Measurements from ENCODE around the gene RTF2.

RTF2 gene

DNA sequence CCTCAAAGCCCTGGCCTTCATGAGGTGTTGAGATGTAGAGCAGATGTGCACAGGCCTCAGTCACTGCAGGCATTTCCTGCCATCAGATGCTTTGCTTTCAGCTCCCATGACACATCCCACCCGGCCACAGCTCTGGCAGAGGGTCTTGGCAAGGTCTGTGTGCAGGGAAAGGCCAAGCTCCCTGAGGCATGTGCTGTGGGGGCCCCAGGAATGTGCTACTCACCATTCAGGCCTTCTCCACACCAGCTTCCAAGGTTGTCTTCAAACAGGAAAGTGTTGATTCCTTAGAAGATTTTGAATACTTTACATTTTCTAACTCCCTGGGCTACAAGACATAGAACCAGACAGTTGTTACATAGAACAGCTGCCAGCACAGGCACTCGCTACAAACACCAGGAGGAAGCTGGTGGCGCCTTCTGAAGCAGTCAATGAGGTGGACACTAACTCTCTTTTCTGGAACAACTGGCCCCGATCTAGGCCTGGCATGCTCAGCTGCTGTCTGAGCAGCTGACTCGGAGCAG is 28.6 kb upstream of the RTF2 start:
- no peak overlapping the region for H3K4me3 ChIP-seq (ENCODE audit: low read depth, low read length)

GRCh38 chr20:56440346-56441007 is 27.9 kb upstream of the RTF2 start:
- Histone ChIP-seq H3K27ac (peak overlapping the region; percentile 87), H3K36me3 (replicated peaks) (no peaks in the 10 kb centered on the region), H3K4me3 (ENCODE audit: low read depth, low read length) (no peak overlapping the region), H3K27me3 (replicated peaks) (no peaks in the 10 kb centered on the region)
- DNase-seq: no peak
- in situ Hi-C loops (cut with HindIII; ENCODE audit: low pct_ligation_motif_present, low sequenced_read_pairs): no loop called here
- TF ChIP-seq, protein P1, sequence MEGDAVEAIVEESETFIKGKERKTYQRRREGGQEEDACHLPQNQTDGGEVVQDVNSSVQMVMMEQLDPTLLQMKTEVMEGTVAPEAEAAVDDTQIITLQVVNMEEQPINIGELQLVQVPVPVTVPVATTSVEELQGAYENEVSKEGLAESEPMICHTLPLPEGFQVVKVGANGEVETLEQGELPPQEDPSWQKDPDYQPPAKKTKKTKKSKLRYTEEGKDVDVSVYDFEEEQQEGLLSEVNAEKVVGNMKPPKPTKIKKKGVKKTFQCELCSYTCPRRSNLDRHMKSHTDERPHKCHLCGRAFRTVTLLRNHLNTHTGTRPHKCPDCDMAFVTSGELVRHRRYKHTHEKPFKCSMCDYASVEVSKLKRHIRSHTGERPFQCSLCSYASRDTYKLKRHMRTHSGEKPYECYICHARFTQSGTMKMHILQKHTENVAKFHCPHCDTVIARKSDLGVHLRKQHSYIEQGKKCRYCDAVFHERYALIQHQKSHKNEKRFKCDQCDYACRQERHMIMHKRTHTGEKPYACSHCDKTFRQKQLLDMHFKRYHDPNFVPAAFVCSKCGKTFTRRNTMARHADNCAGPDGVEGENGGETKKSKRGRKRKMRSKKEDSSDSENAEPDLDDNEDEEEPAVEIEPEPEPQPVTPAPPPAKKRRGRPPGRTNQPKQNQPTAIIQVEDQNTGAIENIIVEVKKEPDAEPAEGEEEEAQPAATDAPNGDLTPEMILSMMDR (IDR thresholded peaks at IDR 0.05; ENCODE audit: low read depth, low read length, missing control alignments): no peak

More for the DNA sequence above, 28.6 kb upstream of the RTF2 start:
- H3K36me3 ChIP-seq (replicated peaks): no peaks in the 10 kb centered on the region
- H3K27me3 ChIP-seq (replicated peaks): no peaks in the 10 kb centered on the region
- DNase-seq: peak; percentile 96
- TF ChIP-seq, protein P1 (IDR thresholded peaks at IDR 0.05; ENCODE audit: low read depth, low read length, missing control alignments): no peak
- in situ Hi-C loops (cut with HindIII; ENCODE audit: low pct_ligation_motif_present, low sequenced_read_pairs): no loop called here
- peak overlapping the region; percentile 87 for H3K27ac ChIP-seq

- H3K27ac ChIP-seq: no peak overlapping the region
- TF ChIP-seq, protein P1 (IDR thresholded peaks at IDR 0.05; ENCODE audit: low read depth, low read length, missing control alignments): no peak
- in situ Hi-C loops (cut with HindIII; ENCODE audit: low pct_ligation_motif_present, low sequenced_read_pairs): no loop called here
- no peaks in the 10 kb centered on the region for H3K27me3 ChIP-seq (replicated peaks)
- DNase-seq: no peak
- no peaks in the 10 kb centered on the region for H3K36me3 ChIP-seq (replicated peaks)
- H3K4me3 ChIP-seq (ENCODE audit: low read depth, low read length): no peak overlapping the region
Measured at GRCh38 chr20:56442389-56443365, 25.8 kb upstream of the RTF2 start.

DNA sequence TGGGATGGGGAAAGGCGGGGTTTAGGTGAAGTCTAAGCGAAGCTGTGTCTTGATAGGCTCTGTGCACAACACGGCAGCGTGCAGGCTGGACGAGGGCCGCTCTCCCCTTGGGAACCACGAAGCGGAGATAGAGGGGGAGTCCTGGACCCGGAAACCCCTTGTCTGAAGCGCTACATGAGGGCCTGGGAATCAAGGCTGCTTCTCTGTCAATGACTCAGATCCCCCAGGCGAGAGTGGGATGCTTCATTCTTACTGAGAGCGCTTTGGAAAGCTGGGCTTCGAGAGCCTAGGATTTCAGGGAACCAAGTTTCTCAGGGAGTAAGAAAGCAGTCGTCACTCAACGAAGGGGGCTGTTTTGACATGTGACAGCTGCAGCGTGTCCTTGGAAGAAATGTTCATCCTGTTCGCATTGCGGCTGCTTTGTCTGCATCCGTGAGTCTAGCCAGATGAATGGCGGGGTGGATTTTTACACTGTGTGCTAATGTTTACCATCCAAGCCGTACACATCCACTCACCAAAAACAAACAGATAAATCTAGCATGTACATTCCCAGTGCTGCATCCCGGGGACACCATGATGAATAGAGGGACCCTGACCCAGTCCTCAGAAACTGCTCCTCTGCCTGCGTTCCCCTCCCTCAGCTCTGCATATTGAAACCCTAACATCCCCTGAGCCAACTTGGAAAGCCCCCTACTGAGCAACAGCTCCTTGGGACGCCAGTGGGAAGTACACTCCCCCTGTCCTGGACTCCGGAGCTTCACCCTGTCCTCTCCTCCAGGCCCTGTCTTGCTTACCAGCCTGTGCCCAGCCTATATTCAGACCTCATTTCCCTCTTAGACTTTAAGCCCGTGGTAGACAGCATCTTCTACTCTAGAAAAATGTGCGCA is 24.5 kb upstream of the RTF2 start:
- no peak overlapping the region for H3K4me3 ChIP-seq (ENCODE audit: low read depth, low read length)
- no peak overlapping the region for H3K27ac ChIP-seq
- DNase-seq: peak; percentile 18
- in situ Hi-C loops (cut with HindIII; ENCODE audit: low pct_ligation_motif_present, low sequenced_read_pairs): no loop called here
- H3K36me3 ChIP-seq (replicated peaks): no peaks in the 10 kb centered on the region
- no peaks in the 10 kb centered on the region for H3K27me3 ChIP-seq (replicated peaks)
- TF ChIP-seq, protein P1 (IDR thresholded peaks at IDR 0.05; ENCODE audit: low read depth, low read length, missing control alignments): no peak

GRCh38 chr20:56445130-56445529 is 23.3 kb upstream of the RTF2 start:
- H3K27ac ChIP-seq: no peak overlapping the region
- TF ChIP-seq, protein P1 (IDR thresholded peaks at IDR 0.05; ENCODE audit: low read depth, low read length, missing control alignments): no peak
- H3K36me3 ChIP-seq (replicated peaks): no peaks in the 10 kb centered on the region
- no peak overlapping the region for H3K4me3 ChIP-seq (ENCODE audit: low read depth, low read length)
- in situ Hi-C loops (cut with HindIII; ENCODE audit: low pct_ligation_motif_present, low sequenced_read_pairs): no loop called here
- DNase-seq: no peak
- H3K27me3 ChIP-seq (replicated peaks): no peaks in the 10 kb centered on the region

Data from brain microvascular endothelial cell (primary cell).